ENCODE data around the gene CMKLR1.

CMKLR1 gene

GRCh38 chr12:108364879-108365278, 25.8 kb upstream of the CMKLR1 start:
- in situ Hi-C loops (cut with HindIII; ENCODE audit: low pct_ligation_motif_present, low pct_unique_long_range_greater_than_20kb, low sequenced_read_pairs), result no loop called here
- DNase-seq, result no peak

DNA sequence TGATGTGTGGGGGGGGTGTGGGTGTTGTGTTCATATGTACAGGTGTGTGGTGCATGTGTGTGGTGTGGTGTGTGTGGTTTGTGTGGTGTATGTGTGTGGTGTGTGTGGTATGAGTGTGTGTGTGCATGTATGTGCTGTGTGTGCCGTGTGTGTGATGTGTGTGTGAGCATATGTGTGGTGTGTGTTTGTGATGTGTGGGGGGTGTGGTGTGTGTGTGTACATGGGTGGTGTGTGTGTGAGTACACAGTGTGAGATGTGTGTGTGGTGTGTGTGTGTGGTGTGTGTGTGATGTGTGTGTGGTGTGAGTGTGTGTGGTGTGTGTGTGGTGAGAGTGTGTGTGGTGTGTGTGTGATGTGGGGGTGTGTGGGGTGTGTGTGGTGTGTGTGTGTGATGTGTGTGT, 24.5 kb upstream of the CMKLR1 start:
- DNase-seq, result no peak
- in situ Hi-C loops (cut with HindIII; ENCODE audit: low pct_ligation_motif_present, low pct_unique_long_range_greater_than_20kb, low sequenced_read_pairs), result no loop called here

DNA sequence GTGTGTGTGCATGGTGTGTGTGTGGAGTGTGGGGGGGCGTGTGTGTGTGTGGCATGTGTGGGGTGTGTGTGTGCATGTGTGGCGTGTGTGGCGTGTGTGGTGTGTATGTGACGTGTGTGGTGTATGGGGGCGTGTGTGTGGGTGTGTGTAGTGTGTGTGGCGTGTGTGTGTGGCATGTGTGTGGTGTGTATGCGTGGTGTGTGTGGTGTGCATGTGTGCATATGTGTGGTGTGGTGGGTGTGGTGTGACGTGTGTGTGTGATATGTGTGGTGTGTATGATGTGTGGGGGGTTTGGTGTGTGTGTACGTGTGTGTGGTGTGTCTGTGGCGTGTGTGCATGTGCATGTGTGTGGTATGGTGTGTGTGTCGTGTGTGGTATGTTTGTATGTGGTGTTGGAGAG, 24.1 kb upstream of the CMKLR1 start:
- no peak for DNase-seq
- in situ Hi-C loops (cut with HindIII; ENCODE audit: low pct_ligation_motif_present, low pct_unique_long_range_greater_than_20kb, low sequenced_read_pairs), result no loop called here

DNA sequence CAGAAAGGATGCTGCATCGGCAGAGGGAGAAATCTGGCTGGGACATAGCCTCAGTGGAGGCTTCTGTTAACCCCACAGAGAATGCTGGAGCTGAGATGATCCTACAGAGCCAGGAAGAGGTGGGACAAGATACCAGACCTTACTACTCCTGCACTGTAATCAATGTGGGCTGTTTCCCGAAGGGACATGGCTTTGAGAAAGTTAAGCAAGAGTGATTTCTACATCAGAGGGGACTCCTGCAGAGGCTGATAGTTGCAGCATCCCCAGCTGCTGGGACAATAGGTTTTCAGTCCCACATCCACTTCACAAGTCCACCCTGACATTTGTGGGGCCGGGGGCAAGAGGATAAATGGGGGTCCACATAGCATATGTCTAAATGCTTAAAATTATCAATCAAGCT, 22.5 kb upstream of the CMKLR1 start:
- DNase-seq, result no peak
- in situ Hi-C loops (cut with HindIII; ENCODE audit: low pct_ligation_motif_present, low pct_unique_long_range_greater_than_20kb, low sequenced_read_pairs), result no loop called here

GRCh38 chr12:108360487-108360886, 21.4 kb upstream of the CMKLR1 start:
- in situ Hi-C loops (cut with HindIII; ENCODE audit: low pct_ligation_motif_present, low pct_unique_long_range_greater_than_20kb, low sequenced_read_pairs), result no loop called here
- no peak for DNase-seq

- DNase-seq, result no peak
- in situ Hi-C loops (cut with HindIII; ENCODE audit: low pct_ligation_motif_present, low pct_unique_long_range_greater_than_20kb, low sequenced_read_pairs), result no loop called here
Measured at GRCh38 chr12:108360057-108360456, 20.9 kb upstream of the CMKLR1 start.

GRCh38 chr12:108358580-108358965, 19.5 kb upstream of the CMKLR1 start:
- in situ Hi-C loops (cut with HindIII; ENCODE audit: low pct_ligation_motif_present, low pct_unique_long_range_greater_than_20kb, low sequenced_read_pairs), result no loop called here

GRCh38 chr12:108357834-108358579, 18.9 kb upstream of the CMKLR1 start:
- no peak for DNase-seq
- in situ Hi-C loops (cut with HindIII; ENCODE audit: low pct_ligation_motif_present, low pct_unique_long_range_greater_than_20kb, low sequenced_read_pairs), result no loop called here

More at GRCh38 chr12:108358580-108358965, 19.5 kb upstream of the CMKLR1 start:
- no peak for DNase-seq

DNA sequence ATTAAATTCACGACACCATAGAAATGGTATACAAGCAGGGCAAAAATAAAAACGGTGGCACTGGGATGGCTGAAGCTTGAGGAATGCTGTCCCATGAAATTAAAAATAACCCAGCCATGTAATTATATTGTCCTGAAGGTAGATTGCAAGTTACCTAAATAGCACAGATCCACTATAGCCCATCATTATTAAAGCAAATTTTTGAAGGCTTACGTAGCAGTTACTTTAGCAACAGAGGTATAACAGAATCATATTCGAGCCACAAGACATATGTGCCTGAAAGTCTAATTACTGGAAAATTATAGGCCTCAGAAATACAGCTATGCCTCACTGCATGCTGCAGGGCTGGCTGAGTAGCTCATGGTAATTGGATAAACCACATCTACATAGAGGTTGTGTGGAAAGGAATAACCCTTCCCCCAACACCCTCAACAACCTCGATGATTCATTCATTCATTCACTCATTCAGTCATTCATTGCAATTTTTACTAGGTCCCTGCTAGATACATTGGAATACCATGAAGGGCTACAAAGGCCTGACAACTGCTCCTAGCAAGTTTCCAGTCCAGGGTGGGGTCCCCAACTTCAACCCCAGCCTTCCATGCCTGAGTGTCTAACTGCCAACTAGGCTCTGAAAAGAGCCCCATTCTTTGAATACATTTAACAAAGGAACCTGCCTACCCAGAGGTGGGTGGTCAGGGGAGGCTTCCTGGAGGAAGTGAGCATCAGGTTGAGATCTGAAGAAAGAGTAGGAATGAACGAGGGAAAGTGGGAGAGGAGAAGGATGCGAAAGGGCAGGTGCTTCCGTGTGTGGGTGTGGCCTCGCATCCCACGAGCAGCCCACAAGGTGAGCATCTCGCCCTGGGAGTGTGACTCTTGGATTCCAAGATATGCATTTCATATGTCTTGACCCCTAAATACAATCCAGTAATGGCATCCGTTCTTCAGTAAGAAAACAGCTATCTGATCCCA, 18.0 kb upstream of the CMKLR1 start:
- DNase-seq, result no peak

GRCh38 chr12:108355069-108355468, 16.0 kb upstream of the CMKLR1 start:
- in situ Hi-C loops (cut with HindIII; ENCODE audit: low pct_ligation_motif_present, low pct_unique_long_range_greater_than_20kb, low sequenced_read_pairs), result no loop called here
- DNase-seq, result no peak

More for the DNA sequence above, 18.0 kb upstream of the CMKLR1 start:
- in situ Hi-C loops (cut with HindIII; ENCODE audit: low pct_ligation_motif_present, low pct_unique_long_range_greater_than_20kb, low sequenced_read_pairs), result no loop called here

DNA sequence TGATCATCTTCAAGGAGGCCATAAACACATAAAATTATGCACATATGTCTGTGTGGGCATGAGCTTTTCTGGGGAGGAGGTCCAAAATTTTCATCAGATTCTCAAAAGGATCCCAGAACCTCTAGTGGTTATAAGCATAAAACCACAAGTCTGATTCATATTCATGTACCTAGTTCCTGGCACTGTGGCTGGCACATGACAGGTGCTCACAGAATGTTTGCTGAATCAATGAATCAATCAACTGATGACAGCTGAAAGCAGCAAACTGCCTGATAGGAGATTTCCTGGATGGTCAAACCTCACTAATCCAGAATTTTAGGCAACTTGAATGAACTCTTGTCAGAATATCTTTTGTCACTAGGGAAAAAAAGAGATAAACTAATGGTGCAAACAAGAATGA, 13.5 kb upstream of the CMKLR1 start:
- in situ Hi-C loops (cut with HindIII; ENCODE audit: low pct_ligation_motif_present, low pct_unique_long_range_greater_than_20kb, low sequenced_read_pairs), result no loop called here
- no peak for DNase-seq

- in situ Hi-C loops (cut with HindIII; ENCODE audit: low pct_ligation_motif_present, low pct_unique_long_range_greater_than_20kb, low sequenced_read_pairs), result no loop called here
- no peak for DNase-seq
Measured at GRCh38 chr12:108350511-108350910, 11.4 kb upstream of the CMKLR1 start.

DNA sequence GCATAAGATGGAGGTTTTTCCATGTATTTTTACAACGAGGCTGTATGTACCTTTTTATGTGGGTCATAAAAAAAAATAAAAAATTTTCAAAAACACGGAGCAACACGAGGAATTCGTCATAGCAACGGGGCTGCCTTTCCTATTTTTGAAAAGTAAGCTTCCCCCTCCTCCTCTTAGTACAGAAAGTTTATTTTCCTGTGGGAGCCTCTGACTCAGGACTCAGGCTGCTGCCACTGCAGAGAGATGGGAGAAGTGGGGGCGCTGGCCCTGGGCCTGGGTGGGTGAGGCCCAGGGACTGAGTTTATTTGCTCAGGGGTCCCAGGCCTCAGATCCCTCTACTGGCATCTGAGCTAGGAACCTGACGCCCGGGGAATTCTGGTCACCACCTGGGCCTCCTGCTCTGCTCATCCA, 10.2 kb upstream of the CMKLR1 start:
- in situ Hi-C loops (cut with HindIII; ENCODE audit: low pct_ligation_motif_present, low pct_unique_long_range_greater_than_20kb, low sequenced_read_pairs), result no loop called here
- DNase-seq, result no peak

- no peak for DNase-seq
- in situ Hi-C loops (cut with HindIII; ENCODE audit: low pct_ligation_motif_present, low pct_unique_long_range_greater_than_20kb, low sequenced_read_pairs), result no loop called here
Measured at GRCh38 chr12:108348842-108349241, 9.7 kb upstream of the CMKLR1 start.

GRCh38 chr12:108346727-108347710, 7.9 kb upstream of the CMKLR1 start:
- no peak for DNase-seq

GRCh38 chr12:108345716-108346633, 6.9 kb upstream of the CMKLR1 start:
- no peak for DNase-seq
- in situ Hi-C loops (cut with HindIII; ENCODE audit: low pct_ligation_motif_present, low pct_unique_long_range_greater_than_20kb, low sequenced_read_pairs), result no loop called here

More at GRCh38 chr12:108346727-108347710, 7.9 kb upstream of the CMKLR1 start:
- in situ Hi-C loops (cut with HindIII; ENCODE audit: low pct_ligation_motif_present, low pct_unique_long_range_greater_than_20kb, low sequenced_read_pairs), result no loop called here

DNA sequence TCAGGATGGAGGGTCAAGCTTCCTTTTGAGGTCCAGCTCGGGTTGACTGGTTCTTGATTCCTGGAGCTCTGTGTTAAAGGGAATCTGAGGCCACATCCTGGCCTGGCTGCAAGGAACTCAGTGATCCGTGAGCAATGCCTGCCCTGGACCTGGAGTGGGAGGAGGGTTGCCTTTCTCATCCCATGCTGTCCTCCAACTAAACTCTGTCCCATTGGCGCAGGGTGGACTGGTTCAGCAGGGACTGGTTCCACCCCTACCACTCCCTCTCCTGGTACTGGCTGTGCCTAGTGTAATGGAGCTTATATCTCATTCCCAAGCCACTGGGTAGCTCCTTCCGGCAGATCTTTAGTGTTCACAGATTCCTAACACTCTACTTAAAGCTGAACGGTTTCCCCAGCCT, 3.9 kb upstream of the CMKLR1 start:
- in situ Hi-C loops (cut with HindIII; ENCODE audit: low pct_ligation_motif_present, low pct_unique_long_range_greater_than_20kb, low sequenced_read_pairs), result no loop called here
- no peak for DNase-seq
